Measurements from ENCODE around the gene TMEM52.

The TMEM52 gene

GRCh38 chr1:1922956-1923833 is 4.1 kb upstream of the TMEM52 start:
- H3K27ac Mint-ChIP-seq: no peak overlapping the region
- peaks cover 5% of the 10 kb centered on the region for H3K27me3 Mint-ChIP-seq (ENCODE audit: low read depth, poor library complexity)
- TF ChIP-seq CTCF (IDR thresholded peaks at IDR 0.05): no peak
- H3K9me3 Mint-ChIP-seq: no peaks in the 10 kb centered on the region
- H3K4me1 Mint-ChIP-seq: peaks cover 12% of the 10 kb centered on the region
- DNase-seq: no peak
- no peak overlapping the region for H3K4me3 Mint-ChIP-seq
- no peaks in the 10 kb centered on the region for H3K36me3 Mint-ChIP-seq (ENCODE audit: low read depth)

- H3K4me3 Mint-ChIP-seq: no peak overlapping the region
- H3K9me3 Mint-ChIP-seq: no peaks in the 10 kb centered on the region
- no peak overlapping the region for H3K27ac Mint-ChIP-seq
- peaks cover 11% of the 10 kb centered on the region for H3K27me3 Mint-ChIP-seq (ENCODE audit: low read depth, poor library complexity)
- peaks cover 13% of the 10 kb centered on the region for H3K4me1 Mint-ChIP-seq
- TF ChIP-seq CTCF (IDR thresholded peaks at IDR 0.05): no peak
- no peaks in the 10 kb centered on the region for H3K36me3 Mint-ChIP-seq (ENCODE audit: low read depth)
- DNase-seq: no peak
Measured at GRCh38 chr1:1922702-1922955, 3.5 kb upstream of the TMEM52 start.

- Mint-ChIP-seq H3K9me3 (no peaks in the 10 kb centered on the region), H3K27ac (no peak overlapping the region), H3K4me3 (no peak overlapping the region), H3K27me3 (ENCODE audit: low read depth, poor library complexity) (peaks cover 13% of the 10 kb centered on the region), H3K4me1 (peaks cover 18% of the 10 kb centered on the region), H3K36me3 (ENCODE audit: low read depth) (no peaks in the 10 kb centered on the region)
- DNase-seq: no peak
- TF ChIP-seq CTCF (IDR thresholded peaks at IDR 0.05): no peak
Measured at GRCh38 chr1:1921901-1922701, 3.0 kb upstream of the TMEM52 start.

GRCh38 chr1:1921459-1921862 is 2.4 kb upstream of the TMEM52 start:
- H3K9me3 Mint-ChIP-seq: no peaks in the 10 kb centered on the region
- no peak for DNase-seq
- no peaks in the 10 kb centered on the region for H3K36me3 Mint-ChIP-seq (ENCODE audit: low read depth)
- no peak overlapping the region for H3K4me3 Mint-ChIP-seq
- no peak for TF ChIP-seq CTCF (IDR thresholded peaks at IDR 0.05)
- H3K27ac Mint-ChIP-seq: no peak overlapping the region
- H3K27me3 Mint-ChIP-seq (ENCODE audit: low read depth, poor library complexity): peaks cover 13% of the 10 kb centered on the region
- H3K4me1 Mint-ChIP-seq: peaks cover 23% of the 10 kb centered on the region

- TF ChIP-seq CTCF (IDR thresholded peaks at IDR 0.05): no peak
- H3K27me3 Mint-ChIP-seq (ENCODE audit: low read depth, poor library complexity): peaks cover 13% of the 10 kb centered on the region
Measured at GRCh38 chr1:1920608-1921458, 1.8 kb upstream of the TMEM52 start.

More at GRCh38 chr1:1920608-1921458, 1.8 kb upstream of the TMEM52 start:
- DNase-seq: no peak
- Mint-ChIP-seq H3K4me3 (no peak overlapping the region), H3K4me1 (peaks cover 27% of the 10 kb centered on the region), H3K9me3 (no peaks in the 10 kb centered on the region), H3K36me3 (ENCODE audit: low read depth) (no peaks in the 10 kb centered on the region), H3K27ac (no peak overlapping the region)
